Esophagus (tissue), 2 donors: ENCODE results near the gene ODAM. TPM values are rescaled to one million over a fixed set of nuclear protein-coding genes. Genes with fewer than 3 reads are reported as not detected.
"Not testable (repeated sequence)": the region's sequence is repeated elsewhere in the genome, so short reads cannot be mapped to it uniquely, and the experiment has no call there.

Experiments
- H3K27ac ChIP-seq, 2 donors: one replicate each; pipeline ENCODE4 v1.5.1; 2013; ENCODE audit warnings: low read depth in 2 of 2, mild to moderate bottlenecking in 2 of 2, inconsistent platforms in 1 of 2, low read length in 1 of 2, moderate library complexity in 1 of 2
- H3K27me3 ChIP-seq, 2 donors: one replicate each; pipeline ENCODE4 v1.6.1; 2013; ENCODE audit warnings: low read length in 2 of 2, control low read depth in 1 of 2, mild to moderate bottlenecking in 1 of 2; ENCODE audit not compliant: insufficient read depth in 2 of 2, control insufficient read depth in 1 of 2
- H3K36me3 ChIP-seq, 2 donors: one replicate each; pipeline ENCODE4 v1.6.1; 2013; ENCODE audit warnings: low read length in 1 of 2; ENCODE audit not compliant: control insufficient read depth in 2 of 2, insufficient read depth in 2 of 2
- H3K4me1 ChIP-seq, 2 donors: one replicate each; pipeline ENCODE4 v1.6.1; 2013; ENCODE audit warnings: low read length in 1 of 2; ENCODE audit not compliant: control insufficient read depth in 2 of 2, insufficient read depth in 2 of 2
- H3K4me3 ChIP-seq, 2 donors: one replicate each; pipeline ENCODE4 v1.5.1; 2013; ENCODE audit warnings: low read length in 2 of 2, mild to moderate bottlenecking in 2 of 2, low read depth in 1 of 2, moderate library complexity in 1 of 2
- H3K9me3 ChIP-seq, 2 donors: one replicate each; pipeline ENCODE4 v1.6.1; 2013; ENCODE audit warnings: mild to moderate bottlenecking in 2 of 2, low read depth in 1 of 2, low read length in 1 of 2, moderate library complexity in 1 of 2; ENCODE audit not compliant: control insufficient read depth in 2 of 2, insufficient read depth in 1 of 2
- WGBS, 2 donors: extraction: QIAGEN DNeasy Blood & Tissue Kit; methylation state at CpG; one replicate each; pipeline ENCODE4 v1.1.7; 2013; 5-methylcytosine and 5-hydroxymethylcytosine counted together
- polyA plus RNA-seq, 2 donors: library from polyadenylated mRNA; stranded (reverse); fragments of 200-250 nt; gene quantifications; one replicate each; pipeline ENCODE4 v1.2.3, GENCODE V29; 2013
- donor health status: healthy with polysubstance abuse.
- donor health status: Bipolar disorder and iron deficiency.

The ODAM gene
- polyA plus RNA-seq, 2 donors = 0.08 TPM; not detected in 1

DNA sequence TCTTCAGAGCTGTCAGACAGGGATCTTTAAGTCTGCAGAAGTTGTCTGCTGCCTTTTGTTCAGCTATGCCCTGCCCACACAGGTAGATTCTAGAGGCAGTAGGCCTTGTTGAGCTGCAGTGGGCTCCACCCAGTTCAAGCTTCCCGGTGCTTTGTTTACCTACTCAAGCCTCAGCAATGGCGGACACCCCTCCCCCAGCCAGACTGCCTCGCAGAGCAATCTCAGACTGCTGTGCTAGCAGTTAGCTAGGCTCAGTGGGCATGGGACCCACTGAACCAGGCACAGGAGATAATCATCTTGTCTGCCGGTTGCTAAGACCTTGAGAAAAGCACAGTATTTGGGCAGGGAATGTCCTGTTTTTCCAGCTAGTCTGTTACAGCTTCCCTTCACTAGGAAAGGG, 17.2 kb downstream of the ODAM start:
- not testable (repeated sequence) for H3K4me3 ChIP-seq, H3K36me3 ChIP-seq, H3K27ac ChIP-seq, H3K27me3 ChIP-seq, H3K4me1 ChIP-seq, H3K9me3 ChIP-seq
- WGBS, 2 donors = 65 to 71% methylated on average over 4 of the region's 4 CpGs

- H3K4me3 ChIP-seq, H3K27ac ChIP-seq, H3K9me3 ChIP-seq, H3K36me3 ChIP-seq, H3K4me1 ChIP-seq, H3K27me3 ChIP-seq: not testable (repeated sequence)
Observed at GRCh38 chr4:70216109-70216508, 20.6 kb downstream of the ODAM start.

DNA sequence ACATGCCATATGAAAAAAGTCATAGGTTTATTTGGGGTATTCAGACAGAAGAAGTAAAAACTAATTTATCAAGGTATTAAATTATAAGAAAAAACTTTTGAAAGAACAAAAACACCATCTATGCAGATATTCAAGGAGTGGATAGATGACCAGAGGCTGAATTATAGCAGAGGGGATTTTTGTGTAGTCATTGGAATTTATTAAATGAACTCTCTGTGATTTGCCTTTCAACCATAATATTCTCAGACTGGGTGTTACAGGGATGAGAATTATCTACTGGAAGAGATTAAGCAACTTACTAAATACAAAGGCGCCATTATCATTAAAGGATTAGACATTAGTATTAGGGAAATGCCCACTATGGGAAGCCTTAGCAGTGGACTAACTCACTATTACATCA, 21.0 kb downstream of the ODAM start:
- WGBS, 2 donors = 88 to 93% methylated on average over 1 of the region's 1 CpG
- H3K27me3 ChIP-seq, H3K4me1 ChIP-seq, H3K4me3 ChIP-seq, H3K9me3 ChIP-seq, H3K27ac ChIP-seq, H3K36me3 ChIP-seq: not testable (repeated sequence)

GRCh38 chr4:70221389-70221788, 25.9 kb downstream of the ODAM start:
- not testable (repeated sequence) for H3K27me3 ChIP-seq, H3K36me3 ChIP-seq, H3K27ac ChIP-seq, H3K4me1 ChIP-seq, H3K4me3 ChIP-seq, H3K9me3 ChIP-seq
- 90 to 94% methylated on average over 3 of the region's 3 CpGs for whole genome bisulfite sequencing, 2 donors

DNA sequence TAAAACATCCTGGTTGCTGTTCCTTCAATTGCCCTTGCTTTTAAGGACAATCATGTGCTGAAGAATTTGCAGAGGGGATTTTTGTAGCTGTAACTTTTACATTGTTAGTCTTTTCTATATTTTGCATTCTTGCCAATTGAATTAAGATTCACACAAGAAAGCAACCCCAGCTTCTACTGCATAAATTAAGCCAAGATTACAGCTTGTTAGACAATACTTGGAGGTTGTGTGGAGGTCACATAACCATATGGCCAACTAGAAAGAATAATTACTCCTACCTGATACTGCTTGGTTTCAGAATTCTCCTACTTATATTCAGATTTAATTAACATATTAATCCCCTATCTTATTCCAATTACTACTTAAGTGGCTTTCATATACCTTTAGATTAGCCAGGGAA, 26.3 kb downstream of the ODAM start:
- not testable (repeated sequence) for H3K27me3 ChIP-seq, H3K27ac ChIP-seq, H3K36me3 ChIP-seq, H3K9me3 ChIP-seq, H3K4me3 ChIP-seq, H3K4me1 ChIP-seq

GRCh38 chr4:70225824-70226223, 30.3 kb downstream of the ODAM start, which contains the start of gene FDCSP:
Gene FDCSP (plus strand): TSS chr4:70226124. CDS start chr4:70231195, 5,071 bp downstream.
- 61 to 66% methylated on average over 2 of the region's 2 CpGs for WGBS, 2 donors
- Histone ChIP-seq H3K9me3 (no peaks in the 10 kb centered on the region), H3K4me3 (no peak within 1 kb of the TSS), H3K4me1 (no peaks in the 10 kb centered on the region), H3K27ac (no peak within 1 kb of the TSS), H3K27me3 (no peaks in the 10 kb centered on the region), H3K36me3 (no peaks in the 10 kb centered on the region)

DNA sequence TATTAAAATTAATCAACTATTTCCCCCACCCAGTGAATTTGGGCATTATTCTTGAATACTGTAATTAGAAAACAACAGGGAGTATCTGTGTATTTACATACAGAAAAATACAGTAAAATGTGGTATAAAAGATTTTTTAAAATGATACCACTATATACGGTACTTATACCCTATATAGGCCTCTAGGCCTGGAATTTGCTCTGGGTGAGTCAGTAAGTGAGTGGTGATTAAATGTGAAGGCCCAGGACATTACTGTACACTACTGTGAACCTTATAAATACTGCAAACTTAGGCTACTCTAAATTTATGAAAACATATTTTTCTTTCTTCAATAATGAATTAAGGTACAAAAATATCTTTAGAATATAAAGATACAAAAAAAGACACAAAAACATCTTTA, 40.6 kb downstream of the ODAM start:
- 49 to 80% methylated on average over 1 of the region's 1 CpG for WGBS, 2 donors
- Histone ChIP-seq H3K4me1 (no peaks in the 10 kb centered on the region), H3K9me3 (no peaks in the 10 kb centered on the region), H3K36me3 (no peaks in the 10 kb centered on the region), H3K27ac (no peak overlapping the region), H3K4me3 (no peak overlapping the region), H3K27me3 (no peaks in the 10 kb centered on the region)

DNA sequence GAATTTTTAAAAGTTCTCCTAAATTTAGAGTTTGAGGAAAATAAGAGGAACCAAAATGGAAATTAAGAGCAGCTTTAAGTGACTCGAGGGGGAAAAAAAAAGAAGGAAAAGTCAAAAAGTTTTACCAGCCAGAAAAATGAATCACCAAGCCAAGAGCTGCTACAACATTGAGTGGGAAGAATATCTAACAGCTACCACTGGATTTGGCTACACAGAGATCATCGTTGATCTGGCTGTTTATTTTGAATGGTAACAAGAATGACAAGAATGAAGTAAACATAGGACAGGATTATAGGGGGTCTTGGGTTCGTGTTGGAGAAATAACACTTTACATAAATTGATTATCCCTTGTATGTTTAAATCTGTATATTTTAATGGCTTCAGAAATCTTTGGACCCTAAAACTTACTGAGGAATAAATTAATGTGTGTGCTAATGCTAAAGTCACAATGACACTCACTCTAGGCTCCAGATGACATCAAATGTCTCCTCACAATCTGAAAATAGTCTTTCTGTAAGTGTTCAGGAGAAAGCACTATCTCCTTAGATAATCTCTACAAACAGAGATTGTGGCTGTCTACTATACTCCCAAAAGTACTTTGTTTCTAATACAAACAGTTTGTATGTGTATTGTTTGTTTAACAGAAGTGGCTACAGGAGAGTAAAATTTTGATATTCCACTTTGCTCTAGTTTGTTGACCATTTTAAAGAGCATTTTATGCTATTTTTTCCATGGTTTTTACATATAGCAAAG, 43.8 kb downstream of the ODAM start:
- Histone ChIP-seq H3K4me3 (no peak overlapping the region), H3K4me1 (no peaks in the 10 kb centered on the region), H3K27me3 (no peaks in the 10 kb centered on the region), H3K36me3 (no peaks in the 10 kb centered on the region), H3K27ac (no peak overlapping the region), H3K9me3 (no peaks in the 10 kb centered on the region)
- WGBS, 2 donors = 27 to 48% methylated on average over 3 of the region's 3 CpGs

GRCh38 chr4:70239884-70240591, 44.5 kb downstream of the ODAM start:
- Histone ChIP-seq H3K4me1 (no peaks in the 10 kb centered on the region), H3K27me3 (no peaks in the 10 kb centered on the region)
- 57 to 59% methylated on average over 5 of the region's 5 CpGs for WGBS, 2 donors

DNA sequence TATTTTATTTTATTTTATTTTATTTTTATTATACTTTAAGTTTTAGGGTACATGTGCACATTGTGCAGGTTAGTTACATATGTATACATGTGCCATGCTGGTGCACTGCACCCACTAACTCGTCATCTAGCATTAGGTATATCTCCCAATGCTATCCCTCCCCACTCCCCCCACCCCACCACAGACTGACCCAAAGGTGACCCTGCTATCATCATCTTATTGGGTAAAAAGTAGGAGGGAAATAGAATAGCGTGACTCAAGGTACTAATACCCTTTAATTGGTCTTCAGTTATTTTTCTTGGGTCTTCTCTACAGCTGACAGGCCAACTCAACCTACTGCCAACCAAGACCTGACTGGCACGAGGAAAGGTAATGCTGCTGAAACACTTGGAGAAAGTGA, 46.8 kb downstream of the ODAM start, which contains the start of gene CSN3:
Gene CSN3, plus strand, starts transcription at position 301 of the 400 bp plus-strand sequence. CDS start 2,223 bp downstream, outside the sequence.
- H3K4me3 ChIP-seq, H3K4me1 ChIP-seq, H3K27ac ChIP-seq, H3K36me3 ChIP-seq, H3K27me3 ChIP-seq, H3K9me3 ChIP-seq: not testable (repeated sequence)
- 85 to 90% methylated on average over 2 to 3 of the region's 3 CpGs for whole genome bisulfite sequencing, 2 donors

More at GRCh38 chr4:70239884-70240591, 44.5 kb downstream of the ODAM start:
- Histone ChIP-seq H3K9me3 (no peaks in the 10 kb centered on the region), H3K4me3 (no peak overlapping the region), H3K27ac (no peak overlapping the region), H3K36me3 (no peaks in the 10 kb centered on the region)
